ENCODE results near the gene NSUN7.

- no peak for TF ChIP-seq CTCF (IDR thresholded peaks at IDR 0.05)
- TF ChIP-seq POLR2A (IDR thresholded peaks at IDR 0.05) = no peak
These were observed 18.4 kb upstream of the NSUN7 start for GRCh38 chr4:40731361-40731760.

All from transverse colon (tissue), 3 donors.